ENCODE results near the gene HEATR5A.

DNA sequence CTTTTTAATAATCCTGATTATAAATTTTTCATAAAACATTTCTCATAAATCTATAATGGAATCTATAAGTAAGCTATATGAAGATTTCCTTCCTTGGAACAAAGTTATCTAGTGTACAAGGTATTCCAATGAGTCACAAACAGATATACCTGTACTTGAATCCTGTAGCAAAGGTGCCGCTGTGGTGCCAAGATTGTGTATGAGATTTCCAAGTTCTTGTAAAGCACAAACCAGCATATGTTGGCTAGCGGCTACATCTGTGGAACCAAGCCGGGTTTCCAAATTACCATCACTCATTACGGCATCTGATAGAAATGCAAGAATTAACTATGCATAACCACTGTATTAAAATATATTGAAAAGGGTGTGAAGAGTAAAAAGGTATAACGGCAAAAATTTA lies 34.1 kb downstream of the HEATR5A start:
- TF ChIP-seq, protein P1, sequence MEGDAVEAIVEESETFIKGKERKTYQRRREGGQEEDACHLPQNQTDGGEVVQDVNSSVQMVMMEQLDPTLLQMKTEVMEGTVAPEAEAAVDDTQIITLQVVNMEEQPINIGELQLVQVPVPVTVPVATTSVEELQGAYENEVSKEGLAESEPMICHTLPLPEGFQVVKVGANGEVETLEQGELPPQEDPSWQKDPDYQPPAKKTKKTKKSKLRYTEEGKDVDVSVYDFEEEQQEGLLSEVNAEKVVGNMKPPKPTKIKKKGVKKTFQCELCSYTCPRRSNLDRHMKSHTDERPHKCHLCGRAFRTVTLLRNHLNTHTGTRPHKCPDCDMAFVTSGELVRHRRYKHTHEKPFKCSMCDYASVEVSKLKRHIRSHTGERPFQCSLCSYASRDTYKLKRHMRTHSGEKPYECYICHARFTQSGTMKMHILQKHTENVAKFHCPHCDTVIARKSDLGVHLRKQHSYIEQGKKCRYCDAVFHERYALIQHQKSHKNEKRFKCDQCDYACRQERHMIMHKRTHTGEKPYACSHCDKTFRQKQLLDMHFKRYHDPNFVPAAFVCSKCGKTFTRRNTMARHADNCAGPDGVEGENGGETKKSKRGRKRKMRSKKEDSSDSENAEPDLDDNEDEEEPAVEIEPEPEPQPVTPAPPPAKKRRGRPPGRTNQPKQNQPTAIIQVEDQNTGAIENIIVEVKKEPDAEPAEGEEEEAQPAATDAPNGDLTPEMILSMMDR (IDR thresholded peaks at IDR 0.05), result no peak
- TF ChIP-seq POLR2AphosphoS5 (IDR thresholded peaks at IDR 0.05) (no peak), POLR2A (IDR thresholded peaks at IDR 0.05) (no peak), EP300 (IDR thresholded peaks at IDR 0.05; ENCODE audit: low read depth) (no peak)

Measured in transverse colon (tissue), 4 donors.